Fibroblast of peridontal ligament (primary cell): ENCODE measurements around the gene CEP76.

Experiments used
- DNase-seq: peaks from one replicate; pipeline ENCODE4 v3.0.0-alpha.2; 2010; ENCODE audit errors: extremely low read depth

The CEP76 gene

GRCh38 chr18:12702221-12703095 is at the start of gene CEP76, which contains the start of gene PSMG2:
CEP76 (minus strand) TSS chr18:12702723; CDS start chr18:12702548, 175 bp downstream.
PSMG2 (plus strand) TSS chr18:12703042; CDS start chr18:12703108, 66 bp downstream.
- peak; percentile 83 for DNase-seq

- no peak for DNase-seq
These were observed 49.4 kb upstream of the CEP76 start for GRCh38 chr18:12751891-12752290.

GRCh38 chr18:12751503-12751884 is 49.0 kb upstream of the CEP76 start:
- no peak for DNase-seq

- no peak for DNase-seq
These were observed 48.4 kb upstream of the CEP76 start for GRCh38 chr18:12750715-12751502.

- DNase-seq: peak; percentile 36
These were observed 47.7 kb upstream of the CEP76 start for GRCh38 chr18:12750076-12750714.

GRCh38 chr18:12749121-12749520 is 46.6 kb upstream of the CEP76 start:
- no peak for DNase-seq

- peak; percentile 34 for DNase-seq
These were observed 46.1 kb upstream of the CEP76 start for GRCh38 chr18:12748671-12749070.

- DNase-seq: peak; percentile 21
These were observed 45.2 kb upstream of the CEP76 start for GRCh38 chr18:12747530-12748315.

- DNase-seq: peak; percentile 75
These were observed 42.7 kb upstream of the CEP76 start for GRCh38 chr18:12745095-12745795.

- peak; percentile 88 for DNase-seq
These were observed 41.6 kb upstream of the CEP76 start for GRCh38 chr18:12744103-12744502.

- DNase-seq: no peak
These were observed 39.9 kb upstream of the CEP76 start for GRCh38 chr18:12742453-12742852.

- DNase-seq: peak; percentile 57
These were observed 38.8 kb upstream of the CEP76 start for GRCh38 chr18:12741351-12741750.

GRCh38 chr18:12737243-12737902 is 34.9 kb upstream of the CEP76 start:
- no peak for DNase-seq

- DNase-seq: peak; percentile 87
These were observed 24.4 kb upstream of the CEP76 start for GRCh38 chr18:12726774-12727550.

- DNase-seq: no peak
These were observed 23.8 kb upstream of the CEP76 start for GRCh38 chr18:12726331-12726730.

- no peak for DNase-seq
These were observed 20.2 kb upstream of the CEP76 start for GRCh38 chr18:12722731-12723130.

- no peak for DNase-seq
These were observed 19.2 kb upstream of the CEP76 start for GRCh38 chr18:12721495-12722275.

GRCh38 chr18:12711446-12711845 is 8.9 kb upstream of the CEP76 start:
- DNase-seq: no peak

GRCh38 chr18:12703664-12704063 is 1.1 kb upstream of the CEP76 start:
- DNase-seq: peak; percentile 40
